GM12891 (cell line): Measurements from ENCODE around the gene FAS.

Source experiments
- POLR2A ChIP-seq: IDR thresholded peaks from 2 replicates; pipeline ENCODE4 v1.6.1; 2011; ENCODE audit warnings: low read depth, low read length, control low read depth
- TAF1 ChIP-seq: IDR thresholded peaks from 2 replicates; pipeline ENCODE4 v1.6.1; 2011; ENCODE audit warnings: low read depth, low read length, control low read depth

DNA sequence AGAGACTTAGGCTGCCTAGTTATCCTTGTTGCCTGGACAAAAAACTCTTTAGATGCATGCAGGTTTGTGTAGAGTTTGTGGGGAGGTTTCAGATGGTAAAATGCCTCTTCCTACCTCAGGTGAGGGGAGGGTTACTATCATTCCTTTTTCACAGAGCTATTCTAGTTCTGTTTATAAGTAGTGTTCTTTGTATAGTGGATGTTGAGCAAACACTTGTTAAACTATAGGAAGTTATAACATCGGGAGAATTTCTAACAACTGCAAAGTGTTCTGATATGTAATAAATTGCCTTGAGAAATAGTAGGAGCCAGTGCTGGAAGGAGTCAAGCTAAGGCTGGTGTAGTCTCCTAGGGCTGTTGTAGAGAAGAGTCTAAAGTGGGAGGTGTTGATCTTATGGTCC, 6.7 kb upstream of the FAS start:
- TF ChIP-seq POLR2A (no peak), TAF1 (no peak)
